Activated T-cell treated with anti-CD3 and anti-CD28 coated beads, Interleukin-2, amount 50 U/mL, for 1 hour (primary cell): ENCODE measurements around the gene PAK5.

Experiments used
- DNase-seq: peaks from one replicate; pipeline ENCODE4 v3.0.0-alpha.2; 2020

The PAK5 gene

GRCh38 chr20:9514461-9515213 lies 324.2 kb downstream of the PAK5 start, which contains the start of gene LAMP5:
TSS of gene LAMP5 (plus strand) at chr20:9514590. CDS start at chr20:9514853, 263 bp downstream.
- no peak for DNase-seq

DNA sequence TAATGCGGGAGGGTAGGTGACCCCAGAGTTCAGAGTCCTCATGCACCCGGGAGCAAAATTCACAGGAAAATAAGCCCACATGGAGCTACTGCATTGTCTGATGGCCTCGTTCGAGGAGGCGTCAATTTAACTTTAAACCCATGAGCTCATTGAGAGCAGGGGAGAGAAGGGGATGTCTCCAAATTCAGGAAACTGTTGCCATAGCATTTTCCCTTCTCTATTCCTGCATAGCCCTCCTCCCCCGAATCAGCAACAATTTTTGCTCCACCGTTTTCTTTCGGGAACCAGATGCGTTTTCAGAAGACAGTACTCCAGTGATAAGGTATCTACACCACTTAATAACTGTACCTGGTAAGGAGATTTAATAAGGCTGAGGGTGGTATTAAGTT lies 324.8 kb downstream of the PAK5 start:
- DNase-seq = no peak

- DNase-seq = no peak
These were observed 328.0 kb downstream of the PAK5 start for GRCh38 chr20:9510911-9511310.

DNA sequence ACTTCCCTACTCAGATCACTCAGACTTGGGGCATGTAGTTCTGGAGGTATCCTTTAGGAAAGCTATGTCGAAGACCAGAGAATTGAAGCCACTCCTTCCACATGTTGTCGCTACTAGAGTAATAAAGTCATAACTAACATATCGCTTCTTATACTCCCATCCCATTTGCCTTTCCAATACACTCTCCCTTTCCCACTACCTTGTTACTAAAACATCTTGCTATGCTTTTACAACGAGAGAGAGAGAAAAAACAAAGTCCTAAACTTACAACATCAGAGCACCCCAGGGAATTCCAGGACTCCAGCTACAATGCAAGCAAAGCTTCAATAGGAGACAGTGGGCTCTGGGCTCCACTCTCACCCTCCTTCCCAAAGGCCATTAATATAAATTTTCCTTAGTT lies 329.6 kb downstream of the PAK5 start:
- no peak for DNase-seq

DNA sequence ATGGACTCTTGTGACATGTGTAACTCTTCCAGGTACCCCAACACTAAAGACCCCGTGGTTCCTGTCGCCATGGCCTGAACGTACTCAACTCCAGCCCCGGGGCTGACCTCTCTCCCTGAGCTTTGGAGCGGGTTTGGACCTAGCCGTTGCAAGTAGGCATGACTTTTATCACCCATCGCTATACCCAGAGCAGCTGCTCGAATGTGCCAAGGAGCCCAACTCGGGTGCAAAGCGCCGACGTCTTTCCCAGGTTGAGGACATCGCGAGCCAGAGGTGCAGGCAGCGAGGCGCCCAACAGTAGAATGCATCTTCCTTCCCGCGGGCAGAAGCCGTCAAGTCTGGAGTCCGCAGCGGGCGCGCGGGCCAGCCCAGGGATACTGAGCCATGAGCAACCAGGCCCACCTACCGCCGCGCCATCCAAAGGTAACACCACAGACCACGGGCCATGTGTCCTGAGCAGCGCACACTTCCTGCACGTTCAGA lies 330.1 kb downstream of the PAK5 start:
- DNase-seq = no peak

DNA sequence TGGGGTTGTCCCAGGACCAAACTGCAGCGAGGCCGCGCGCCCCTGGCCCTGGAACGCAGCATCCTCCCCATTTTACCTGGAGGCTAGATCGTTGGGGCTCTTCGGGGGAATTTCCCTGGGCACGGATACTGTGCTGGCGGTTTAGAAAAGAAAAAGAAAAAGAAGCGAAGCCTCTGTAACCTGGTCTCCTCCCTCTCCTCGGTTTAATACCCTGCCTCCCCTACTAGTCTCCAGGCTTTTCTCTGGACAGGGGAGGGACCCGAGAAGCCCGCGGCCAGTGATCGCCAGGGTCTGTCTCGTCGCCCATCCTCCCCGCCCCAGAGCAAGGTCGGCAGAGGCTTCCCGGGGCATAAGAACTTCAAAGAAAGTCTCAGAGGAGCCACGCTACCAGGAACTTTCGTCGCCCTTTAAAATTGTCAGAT lies 330.6 kb downstream of the PAK5 start:
- no peak for DNase-seq

GRCh38 chr20:9507544-9508239 lies 331.2 kb downstream of the PAK5 start:
- DNase-seq = no peak

DNA sequence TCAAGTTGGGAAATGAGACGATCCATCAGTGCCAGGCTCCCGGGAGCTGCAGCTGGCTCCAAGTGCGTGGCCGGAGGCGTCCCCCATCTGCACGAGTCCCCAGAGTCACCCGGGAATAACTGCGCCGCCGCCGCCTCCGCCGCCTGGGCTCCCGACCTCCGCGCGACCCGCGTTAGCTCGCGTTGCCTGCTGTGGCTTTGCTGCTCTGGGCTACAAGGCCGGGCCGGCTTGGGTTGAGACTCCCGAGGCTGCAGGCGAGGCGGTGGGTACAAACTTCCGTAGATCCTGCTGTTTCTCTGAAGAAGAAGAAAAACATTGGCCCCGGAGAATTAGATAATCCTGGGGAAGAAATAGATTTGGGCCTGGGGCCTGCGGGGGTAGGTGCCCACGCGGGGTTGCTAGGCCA lies 331.9 kb downstream of the PAK5 start:
- no peak for DNase-seq

GRCh38 chr20:9506280-9506821 lies 332.5 kb downstream of the PAK5 start:
- no peak for DNase-seq

- no peak for DNase-seq
These were observed 335.2 kb downstream of the PAK5 start for GRCh38 chr20:9503526-9504245.

DNA sequence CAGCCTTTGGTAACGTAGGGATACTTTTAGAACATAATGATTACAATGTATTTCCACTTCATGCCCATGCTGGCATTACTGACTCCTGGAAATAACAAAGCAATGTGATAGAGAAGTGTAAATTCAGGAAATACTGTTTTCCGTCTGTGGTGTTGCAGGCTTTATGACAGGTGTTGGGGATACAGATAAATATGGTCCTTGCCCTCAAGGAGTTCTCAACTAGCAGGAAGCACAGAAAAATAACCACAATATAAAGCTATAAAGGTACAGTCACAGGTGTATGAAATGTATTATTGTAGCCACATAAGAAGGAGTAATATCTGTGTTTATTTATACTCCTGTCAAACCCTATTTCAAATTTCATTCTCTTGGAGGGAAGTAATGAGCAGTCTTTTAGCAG lies 337.4 kb downstream of the PAK5 start:
- DNase-seq = no peak

DNA sequence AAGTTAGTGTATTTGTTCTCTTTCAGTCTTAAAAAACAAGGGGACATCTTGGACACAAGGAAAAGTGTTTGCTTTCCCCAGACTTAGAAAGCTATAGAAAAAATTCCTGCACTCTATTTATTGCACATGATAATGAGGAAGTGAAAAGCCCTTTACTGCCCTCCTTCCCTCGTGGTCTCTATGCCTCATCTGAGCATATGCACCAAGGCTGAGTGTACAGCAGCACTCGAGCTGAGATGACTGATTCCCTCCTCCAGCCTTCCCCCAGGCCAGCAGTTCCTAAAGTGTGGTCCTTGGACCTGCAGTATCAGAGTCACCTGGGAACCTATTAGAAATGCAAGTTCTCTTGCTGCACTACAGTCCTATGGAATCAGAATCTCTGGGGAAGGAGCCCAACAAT lies 338.8 kb downstream of the PAK5 start:
- DNase-seq = no peak

DNA sequence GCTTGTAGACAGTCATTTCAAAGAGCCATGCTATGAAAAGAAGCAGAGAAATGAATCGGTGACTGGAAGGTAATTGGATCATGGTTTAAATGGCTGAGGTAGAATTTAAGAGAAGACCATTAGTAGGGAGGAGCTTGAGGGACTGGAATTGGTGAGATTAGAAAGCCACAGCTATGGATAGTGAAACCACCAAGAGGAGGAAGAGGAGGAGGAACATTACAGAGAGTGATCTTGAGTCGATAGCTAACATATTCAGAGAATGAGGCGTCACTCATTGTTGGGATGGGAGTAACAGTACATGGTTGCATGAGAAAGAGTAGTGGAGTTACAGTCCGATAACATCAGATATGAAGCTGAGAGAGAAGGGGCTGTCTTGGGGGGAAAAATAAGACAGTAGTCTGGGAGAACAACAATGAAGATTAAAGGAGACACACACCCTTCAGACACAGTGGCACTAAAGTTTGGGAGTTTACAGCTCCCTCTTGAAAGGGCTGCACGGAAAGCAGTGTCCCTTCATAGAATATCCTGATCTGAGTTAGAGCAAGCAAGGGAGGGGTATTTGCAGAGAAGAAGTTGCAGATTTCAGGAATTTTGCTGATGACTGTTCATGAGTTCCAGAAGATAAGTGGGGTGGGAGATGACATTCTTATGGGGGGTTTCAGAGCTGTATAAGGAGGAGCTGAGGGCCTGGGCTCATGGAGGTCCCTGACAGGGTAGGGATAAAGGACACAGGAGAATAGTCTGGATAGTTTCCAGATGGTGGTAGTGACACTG lies 339.6 kb downstream of the PAK5 start:
- no peak for DNase-seq

- no peak for DNase-seq
These were observed 340.6 kb downstream of the PAK5 start for GRCh38 chr20:9498322-9498721.

DNA sequence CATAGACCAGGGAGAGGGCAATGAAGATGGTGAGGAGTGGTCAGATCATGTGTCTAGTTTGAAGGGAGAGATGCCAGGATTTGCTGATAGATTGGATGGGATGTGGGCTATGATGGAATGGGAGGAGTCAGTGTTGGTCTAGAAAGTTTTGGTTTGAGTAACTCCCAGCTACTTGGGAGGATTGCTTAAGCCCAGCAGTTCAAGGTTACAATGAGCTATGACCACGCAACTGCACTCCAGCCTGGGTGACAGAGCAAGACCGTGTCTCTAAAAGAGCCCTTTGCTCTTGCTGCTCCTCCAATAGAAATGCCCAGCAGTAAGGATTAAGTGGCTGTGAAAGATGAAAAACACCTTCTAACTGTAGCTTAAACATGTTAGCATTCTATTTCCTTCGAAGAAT lies 342.7 kb downstream of the PAK5 start:
- no peak for DNase-seq

- no peak for DNase-seq
These were observed 343.2 kb downstream of the PAK5 start for GRCh38 chr20:9495701-9496100.

- no peak for DNase-seq
These were observed 345.1 kb downstream of the PAK5 start for GRCh38 chr20:9493803-9494202.

GRCh38 chr20:9492067-9492466 lies 346.8 kb downstream of the PAK5 start:
- DNase-seq = no peak

DNA sequence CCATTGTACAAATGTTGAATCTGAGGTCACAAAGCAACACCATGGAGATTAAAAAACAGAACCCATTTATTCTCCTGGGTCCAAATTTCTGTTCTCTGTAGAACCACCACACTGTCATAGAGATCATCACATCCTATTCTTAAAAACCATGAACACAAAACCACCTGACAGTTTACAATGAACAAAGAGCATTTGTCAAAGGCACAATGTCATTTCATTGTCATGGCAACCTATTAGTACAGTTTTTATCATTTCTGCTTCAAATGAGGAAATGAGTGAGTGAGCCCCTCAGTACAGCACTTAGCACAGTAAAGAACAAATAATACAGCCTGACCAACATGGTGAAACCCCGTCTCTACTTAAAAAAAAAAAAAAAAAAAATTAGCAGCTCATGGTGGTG lies 347.6 kb downstream of the PAK5 start:
- DNase-seq = no peak

GRCh38 chr20:9490631-9491030 lies 348.2 kb downstream of the PAK5 start:
- DNase-seq = no peak

DNA sequence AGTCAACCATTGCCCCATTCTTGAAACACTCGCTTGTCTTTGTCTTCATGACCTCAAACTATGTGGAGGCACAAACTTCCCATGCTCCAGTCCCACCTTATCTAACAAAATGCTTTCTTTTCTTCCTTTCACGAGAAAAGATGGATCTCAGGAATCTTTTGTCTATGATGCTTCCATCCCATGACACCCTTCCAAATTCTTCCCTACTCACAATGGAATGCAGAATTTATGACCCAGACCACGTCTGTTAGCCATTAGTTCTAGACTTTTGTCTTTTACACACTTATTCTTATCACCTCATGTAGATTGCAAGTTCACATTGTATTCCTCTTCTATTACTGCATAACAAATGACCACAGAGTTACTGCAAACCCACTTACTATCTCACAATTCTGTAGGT lies 348.7 kb downstream of the PAK5 start:
- DNase-seq = no peak

DNA sequence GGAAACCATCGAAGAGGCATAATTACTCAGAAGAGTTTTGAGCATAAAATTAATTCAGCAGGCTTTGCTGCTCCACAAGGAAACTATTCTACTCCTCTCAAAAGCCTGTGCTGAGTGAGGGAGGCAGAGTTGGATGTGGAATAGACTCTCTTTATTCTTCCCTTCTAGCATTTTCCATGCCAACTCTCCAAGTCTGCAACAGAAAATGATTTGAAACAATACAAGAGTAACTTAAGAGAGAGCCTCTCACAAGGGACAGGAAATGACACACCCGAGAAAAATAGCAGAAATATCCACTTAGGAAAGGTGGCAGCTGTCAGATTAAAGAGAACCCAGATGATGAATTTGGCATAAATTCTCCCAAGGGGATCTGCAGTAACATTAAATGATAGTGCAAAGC lies 350.8 kb downstream of the PAK5 start:
- no peak for DNase-seq
